ENCODE measurements around the gene RTN4.

DNA sequence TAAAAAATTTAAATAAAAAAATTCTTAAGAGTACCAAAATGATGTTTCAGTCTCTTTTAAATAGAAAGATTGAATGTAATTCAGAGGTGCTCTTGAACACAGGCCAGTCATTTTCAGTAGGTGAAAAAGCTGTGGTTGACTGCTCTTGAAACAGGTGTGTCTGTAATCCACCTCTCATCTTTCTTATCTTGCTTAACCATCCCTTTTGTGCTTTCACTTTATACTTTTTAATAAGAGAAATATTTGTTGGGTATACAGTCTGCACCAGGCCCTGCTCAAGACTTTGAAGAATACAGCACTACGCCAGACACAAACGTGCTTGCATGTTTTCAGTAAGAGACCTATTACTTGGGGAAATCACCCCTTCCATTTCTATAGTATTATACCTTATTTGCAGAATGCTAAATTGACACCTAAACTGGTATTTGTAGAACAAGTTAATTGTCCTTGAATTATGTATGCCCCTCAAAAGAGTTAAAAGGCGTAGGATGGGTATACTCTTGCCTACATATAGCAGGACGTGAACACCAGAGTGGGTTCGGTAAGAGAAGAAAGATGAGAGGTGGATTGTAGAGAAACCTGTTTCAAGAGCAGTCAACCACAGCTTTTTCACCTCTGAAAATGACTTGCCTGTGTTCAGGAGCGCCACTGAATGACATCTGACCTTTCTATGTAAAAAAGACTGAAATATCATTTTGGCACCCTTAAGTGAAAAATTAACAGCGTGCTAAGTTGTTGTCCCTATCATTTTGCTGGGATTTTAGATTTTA, 4.0 kb upstream of the RTN4 start:
- TF ChIP-seq CTCF (conservative IDR thresholded peaks at IDR 0.05; ENCODE audit: low read depth in 2 of 2): no peak
- TF ChIP-seq EZH2 (IDR thresholded peaks at IDR 0.05; ENCODE audit: low read depth, unreplicated experiment): no peak
- no peak for TF ChIP-seq CREB1 (CRISPR knock-in tag; IDR thresholded peaks at IDR 0.05; ENCODE audit: low read depth)

Data from GM23338 (cell line).